Activated CD8-positive, alpha-beta memory T cell treated with anti-CD3 and anti-CD28 coated beads, Interleukin-2, amount 50 U/mL, for 4 hours (primary cell): ENCODE measurements around the gene ZNF784.

Source experiments
- DNase-seq: peaks from one replicate; pipeline ENCODE4 v3.0.0-alpha.2; 2020

ZNF784 gene

GRCh38 chr19:55655648-55656040, 31.3 kb upstream of the ZNF784 start:
- DNase-seq: no peak

- peak; percentile 98 for DNase-seq
Observed at GRCh38 chr19:55654868-55655647, 30.7 kb upstream of the ZNF784 start, which contains the start of gene U2AF2. Gene U2AF2 (plus strand): TSS chr19:55655035. CDS start chr19:55655105, 70 bp downstream.

GRCh38 chr19:55654323-55654867, 30.0 kb upstream of the ZNF784 start:
- DNase-seq: peak; percentile 98

GRCh38 chr19:55653651-55654322, 29.4 kb upstream of the ZNF784 start:
- peak; percentile 98 for DNase-seq

DNA sequence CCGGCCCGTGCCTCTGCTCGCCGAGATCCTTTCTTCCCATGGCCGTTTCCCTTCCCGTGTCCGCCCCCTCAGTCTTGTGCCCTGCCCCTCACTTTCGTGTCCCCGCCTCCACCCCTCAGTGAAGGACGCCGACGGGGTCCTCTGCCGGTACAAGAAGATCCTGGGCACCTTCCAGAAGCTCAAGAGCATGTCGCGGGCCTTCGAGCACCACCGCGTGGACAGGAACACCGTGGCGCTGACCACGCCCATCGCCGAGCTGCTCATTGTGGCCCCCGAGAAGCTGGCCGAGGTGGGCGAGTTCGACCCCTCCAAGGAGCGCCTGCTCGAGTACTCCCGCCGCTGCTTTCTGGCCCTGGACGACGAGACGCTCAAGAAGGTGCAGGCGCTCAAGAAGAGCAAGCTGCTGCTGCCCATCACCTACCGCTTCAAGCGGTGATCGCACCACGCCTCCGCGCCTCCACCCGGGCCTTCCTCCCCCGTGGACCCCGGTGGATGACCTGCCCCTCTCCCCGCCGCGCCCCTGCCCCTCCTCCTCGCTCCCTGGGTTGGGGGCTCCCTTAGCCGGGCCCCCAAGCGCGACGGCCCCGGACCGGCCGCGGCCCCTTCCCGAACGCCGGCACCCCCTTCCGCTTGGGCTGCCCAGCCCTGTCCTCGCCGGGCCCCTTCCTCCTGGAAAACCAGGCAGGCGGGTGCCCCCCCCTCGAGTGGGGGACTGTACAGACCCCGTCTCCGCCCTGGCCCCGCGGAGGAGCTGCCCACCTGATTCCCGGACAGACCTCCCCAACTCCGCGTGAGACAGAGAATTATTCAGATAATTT, 28.2 kb upstream of the ZNF784 start:
- peak; percentile 34 for DNase-seq

DNA sequence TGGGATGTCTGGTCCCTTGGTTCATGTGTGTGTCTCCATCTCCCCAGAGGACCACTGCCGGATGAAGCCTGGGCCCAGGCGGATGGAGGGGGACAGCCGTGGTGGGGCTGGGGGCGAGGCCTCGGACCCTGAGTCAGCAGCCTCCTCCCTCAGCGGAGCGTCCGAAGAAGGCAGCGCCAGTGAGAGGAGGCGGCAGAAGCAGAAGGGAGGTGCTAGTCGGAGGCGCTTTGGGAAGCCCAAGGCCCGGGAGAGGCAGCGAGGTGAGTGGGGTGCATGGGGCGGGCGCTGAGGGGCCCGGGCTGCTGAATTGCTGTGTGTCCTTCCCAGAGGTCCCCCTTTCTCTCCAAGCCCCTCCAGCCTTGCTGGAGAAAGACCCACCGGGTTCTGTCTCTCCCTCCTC, 26.9 kb upstream of the ZNF784 start:
- no peak for DNase-seq

GRCh38 chr19:55650602-55651230, 26.4 kb upstream of the ZNF784 start:
- no peak for DNase-seq

DNA sequence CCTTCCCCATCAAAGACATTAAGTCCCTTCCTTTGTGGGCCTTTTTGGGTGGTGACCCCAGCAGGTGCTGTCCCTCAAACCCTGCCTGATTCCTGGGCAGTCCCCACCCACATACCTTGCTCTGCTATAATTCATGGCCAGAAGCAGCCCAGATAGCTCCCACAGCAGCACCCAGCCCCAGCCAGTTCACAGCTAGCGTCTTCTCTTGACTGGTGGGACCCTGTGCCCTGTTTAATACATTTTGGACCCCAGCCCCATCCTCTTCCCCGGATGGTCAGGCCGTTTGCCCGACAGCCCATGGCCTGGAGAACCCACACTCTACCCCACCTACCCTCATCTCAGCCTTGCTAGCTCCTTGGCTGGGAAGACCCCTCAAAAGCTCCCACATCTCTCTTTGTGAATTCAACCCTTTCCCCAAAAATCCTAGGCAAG, 25.8 kb upstream of the ZNF784 start:
- no peak for DNase-seq

GRCh38 chr19:55649268-55650125, 25.1 kb upstream of the ZNF784 start:
- no peak for DNase-seq

DNA sequence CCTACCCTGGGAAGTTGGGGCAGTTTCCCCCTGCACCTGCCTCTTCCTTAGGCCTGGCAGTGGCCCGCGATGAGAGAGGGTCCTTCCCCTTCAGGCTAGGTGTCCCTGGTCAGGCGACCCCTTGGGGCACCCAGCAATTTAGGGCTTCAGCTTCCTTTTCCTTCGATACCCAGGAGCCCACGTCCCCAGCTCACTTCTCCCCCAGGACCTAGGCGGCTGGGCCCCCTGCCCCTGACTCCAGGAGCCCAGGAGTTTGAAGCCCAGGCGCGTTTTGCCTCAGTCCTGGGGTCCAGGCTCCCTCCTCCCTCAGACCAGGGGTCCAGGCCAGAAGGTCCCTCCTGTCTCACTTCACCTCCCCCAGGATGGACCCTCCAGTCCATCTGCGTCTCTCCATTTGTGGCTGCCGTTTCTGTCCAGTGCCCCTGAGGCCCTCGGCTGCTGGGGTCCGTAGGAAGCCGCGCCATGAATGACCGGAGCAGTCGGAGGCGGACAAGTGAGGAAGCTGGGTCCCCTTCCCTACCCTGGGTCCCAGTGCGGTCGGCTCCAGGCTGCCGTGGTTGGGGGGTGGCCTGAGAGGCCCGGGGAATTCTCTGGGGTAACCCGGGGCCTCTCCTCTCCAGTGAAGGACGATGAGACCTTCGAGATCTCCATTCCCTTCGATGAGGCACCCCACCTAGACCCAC, 24.4 kb upstream of the ZNF784 start:
- no peak for DNase-seq

DNA sequence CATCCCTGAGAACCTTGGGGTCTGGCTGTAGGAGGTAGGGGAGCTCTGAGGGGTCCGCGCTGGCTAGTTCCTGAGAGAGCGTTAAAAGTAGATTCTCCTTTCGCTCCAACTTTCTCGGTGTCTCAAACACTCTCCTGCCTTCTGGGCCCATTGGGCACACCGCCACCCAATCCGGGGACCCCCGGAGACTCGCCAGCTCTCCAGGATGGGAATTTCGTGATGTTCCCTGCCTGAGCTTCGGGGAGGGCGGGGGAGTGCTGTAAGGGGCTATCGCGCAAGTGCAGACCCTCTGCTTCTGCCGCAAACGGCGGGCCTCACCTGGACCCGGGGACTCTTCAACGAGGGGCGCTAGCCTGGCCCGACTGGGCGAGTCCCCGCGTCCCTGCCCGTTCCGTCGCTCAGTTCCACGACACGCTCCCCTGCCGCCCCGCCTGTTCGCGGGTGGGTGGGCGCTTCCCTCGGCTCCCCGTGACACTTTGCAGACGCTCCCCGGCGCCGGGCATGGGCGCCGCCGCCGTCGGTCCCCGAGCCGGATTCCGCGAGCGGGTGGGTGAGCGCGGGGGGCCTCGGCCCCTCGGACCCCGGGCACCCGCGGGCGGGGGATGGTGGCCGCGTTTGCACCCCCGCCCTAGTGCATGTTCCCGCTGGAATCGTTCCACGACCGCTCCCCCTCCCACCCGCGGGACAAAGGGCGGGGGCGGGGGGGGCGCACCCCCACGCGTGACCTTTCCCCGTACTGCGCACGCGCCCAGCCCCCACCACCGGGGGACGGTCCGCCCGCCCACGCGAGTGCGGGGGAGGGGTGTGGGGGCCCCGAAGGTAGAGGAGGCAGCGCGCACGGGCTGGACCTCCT, 23.6 kb upstream of the ZNF784 start, which contains the start of gene CCDC106:
Gene CCDC106 (plus strand): TSS at position 481 of the 853 bp plus-strand sequence. CDS start 835 bp downstream, outside the sequence.
- DNase-seq: peak; percentile 73

GRCh38 chr19:55646889-55647731, 22.7 kb upstream of the ZNF784 start:
- no peak for DNase-seq

- DNase-seq: no peak
Observed at GRCh38 chr19:55645512-55645881, 21.1 kb upstream of the ZNF784 start.

- DNase-seq: no peak
Observed at GRCh38 chr19:55644842-55645511, 20.6 kb upstream of the ZNF784 start.

GRCh38 chr19:55644191-55644833, 19.9 kb upstream of the ZNF784 start:
- no peak for DNase-seq

GRCh38 chr19:55643887-55644176, 19.5 kb upstream of the ZNF784 start:
- DNase-seq: no peak

DNA sequence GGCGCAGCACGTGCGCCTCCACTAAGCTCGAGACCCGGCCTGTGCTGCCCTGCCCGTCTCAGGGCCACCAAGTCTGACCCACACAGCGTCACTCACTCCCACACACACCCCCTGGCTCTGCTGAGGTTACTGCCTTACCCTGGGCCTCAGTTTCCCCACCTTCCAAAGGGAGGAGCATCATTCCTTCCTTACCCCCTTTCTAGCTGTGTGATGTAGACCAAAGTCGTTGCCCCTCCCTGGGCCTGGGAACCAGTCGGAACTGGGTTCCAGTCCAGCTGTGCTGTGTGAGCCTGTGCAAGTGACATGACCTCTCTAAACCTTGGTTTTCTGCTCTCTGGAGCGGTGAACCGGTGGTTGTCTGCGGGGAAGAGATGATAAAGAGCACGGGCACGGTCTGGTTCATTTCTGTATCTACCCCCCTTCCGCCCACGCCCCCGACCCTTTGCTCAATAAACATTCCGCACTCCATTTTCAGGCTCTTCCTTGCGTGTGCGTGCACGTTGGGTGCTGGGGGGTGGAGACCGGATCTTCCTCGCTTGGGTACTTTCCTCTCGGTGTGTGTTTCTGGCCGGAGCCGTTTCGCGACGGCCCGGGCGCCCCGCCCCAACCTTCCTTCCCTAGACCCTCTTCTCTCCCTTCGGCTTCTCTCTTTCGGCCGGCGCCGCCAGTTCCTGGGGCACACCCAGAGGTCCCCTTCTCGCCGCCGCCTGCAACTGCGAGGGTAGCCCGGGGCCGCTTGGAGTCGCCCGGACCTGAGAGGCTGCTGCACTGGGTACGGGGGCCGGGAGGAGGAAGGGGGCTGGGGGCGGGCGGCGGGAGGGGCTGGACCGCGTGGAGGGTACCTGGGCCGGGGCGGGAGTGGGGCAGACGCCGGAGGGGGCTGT, 18.9 kb upstream of the ZNF784 start, which contains the start of gene ZNF581:
Gene ZNF581 (plus strand): TSS at position 647 of the 884 bp plus-strand sequence. CDS start 923 bp downstream, outside the sequence.
- peak; percentile 81 for DNase-seq
